ENCODE data around the gene SLC39A2. TPM values are rescaled to one million over a fixed set of nuclear protein-coding genes. Genes with fewer than 3 reads are reported as not detected.
"Not testable (repeated sequence)": the region's sequence is repeated elsewhere in the genome, so short reads cannot be mapped to it uniquely, and the experiment has no call there.

The SLC39A2 gene
- total RNA-seq, 2 experiments from 2014 or later = 0.25 to 0.37 TPM

DNA sequence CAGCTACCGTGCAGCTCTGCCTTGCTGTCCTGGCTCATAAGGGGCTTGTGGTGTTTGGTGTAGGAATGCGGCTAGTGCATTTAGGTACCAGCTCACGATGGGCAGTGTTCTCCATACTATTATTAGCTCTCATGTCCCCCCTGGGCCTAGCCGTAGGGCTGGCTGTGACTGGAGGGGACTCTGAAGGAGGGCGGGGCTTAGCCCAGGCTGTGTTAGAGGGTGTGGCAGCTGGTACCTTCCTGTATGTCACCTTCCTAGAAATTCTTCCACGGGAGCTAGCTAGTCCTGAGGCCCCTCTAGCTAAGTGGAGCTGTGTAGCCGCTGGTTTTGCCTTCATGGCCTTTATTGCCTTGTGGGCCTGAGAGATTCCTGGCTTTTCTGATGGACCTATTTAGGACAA lies 2.1 kb downstream of the SLC39A2 start:
- ChIA-PET POLR2A (no interaction called here), CTCF (interaction anchor here (0.9 to 1.8 kb wide), 5 partner anchors 9 to 92 kb away, joined by 3 to 5 read pairs (median 3); no protein-coding TSS in a partner anchor)
- Mint-ChIP-seq H3K4me1 (peaks cover 14% of the 10 kb centered on the region), H3K27ac (no peak overlapping the region), H3K36me3 (ENCODE audit: low read depth) (peaks cover 9% of the 10 kb centered on the region), H3K4me3 (no peak overlapping the region), H3K9me3 (no peaks in the 10 kb centered on the region), H3K27me3 (no peaks in the 10 kb centered on the region)
- no peak for DNase-seq

- Mint-ChIP-seq H3K36me3 (ENCODE audit: low read depth) (no peaks in the 10 kb centered on the region), H3K9me3 (no peaks in the 10 kb centered on the region), H3K4me1 (no peaks in the 10 kb centered on the region), H3K27ac (no peak overlapping the region), H3K27me3 (no peaks in the 10 kb centered on the region), H3K4me3 (no peak overlapping the region)
- ChIA-PET CTCF (interaction anchor here (1.1 to 1.8 kb wide), 2 partner anchors 11 to 13 kb away, joined by 3 read pairs; no protein-coding TSS in a partner anchor), POLR2A (no interaction called here)
- DNase-seq = no peak
Measured at GRCh38 chr14:21003788-21004346, 4.8 kb downstream of the SLC39A2 start.

DNA sequence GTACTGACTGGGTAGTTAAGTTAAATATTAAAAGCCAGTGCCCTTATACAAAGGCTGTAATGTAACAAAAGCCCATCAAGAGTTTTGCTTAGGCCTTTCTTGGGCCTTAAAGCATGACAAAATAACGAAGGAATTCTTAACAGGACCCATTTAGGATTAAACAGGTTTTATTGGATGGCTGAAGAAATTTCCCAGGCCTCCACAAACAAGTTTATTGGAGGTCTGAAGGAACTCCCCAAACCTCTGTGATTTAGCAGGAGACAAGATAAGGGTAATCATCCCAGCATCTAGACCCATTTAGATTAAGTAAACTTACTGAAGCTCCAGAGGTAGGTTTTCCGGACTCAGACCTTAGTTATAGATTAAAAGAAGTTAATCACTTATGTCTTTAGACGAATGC lies 10.6 kb downstream of the SLC39A2 start:
- POLR2A ChIA-PET; H3K4me1 Mint-ChIP-seq; H3K9me3 Mint-ChIP-seq; H3K4me3 Mint-ChIP-seq; DNase-seq; H3K36me3 Mint-ChIP-seq (ENCODE audit: low read depth); H3K27ac Mint-ChIP-seq: not testable (repeated sequence)
- peaks cover 21% of the 10 kb centered on the region for H3K27me3 Mint-ChIP-seq
- CTCF ChIA-PET = interaction anchor here (1.0 to 1.8 kb wide), 3 partner anchors 12 to 94 kb away, joined by 3 to 4 read pairs (median 3); no protein-coding TSS in a partner anchor

GRCh38 chr14:21011136-21011535 lies 12.0 kb downstream of the SLC39A2 start:
- no peaks in the 10 kb centered on the region for H3K9me3 Mint-ChIP-seq
- POLR2A ChIA-PET = no interaction called here

GRCh38 chr14:21014761-21015190 lies 15.7 kb downstream of the SLC39A2 start:
- Mint-ChIP-seq H3K27ac (no peak overlapping the region), H3K27me3 (peaks cover 21% of the 10 kb centered on the region), H3K4me3 (no peak overlapping the region), H3K36me3 (ENCODE audit: low read depth) (peaks cover 3% of the 10 kb centered on the region), H3K9me3 (no peaks in the 10 kb centered on the region), H3K4me1 (no peaks in the 10 kb centered on the region)
- ChIA-PET POLR2A (interaction anchor here (0.8 kb wide), 1 partner anchor 89 kb away, joined by 3 read pairs; no protein-coding TSS in a partner anchor), CTCF (interaction anchor here (0.6 to 8.5 kb wide), 36 partner anchors 8 to 505 kb away, joined by 3 to 92 read pairs (median 5); partner anchors contain the start of genes ARHGEF40, RNASE13, RNASE8 and SLC39A2)
- peak; percentile 83 for DNase-seq

More at GRCh38 chr14:21011136-21011535, 12.0 kb downstream of the SLC39A2 start:
- CTCF ChIA-PET = interaction anchor here (1.1 to 8.5 kb wide), 3 partner anchors 14 to 91 kb away, joined by 3 to 92 read pairs (median 11); partner anchors contain the start of gene TMEM253
- H3K4me3 Mint-ChIP-seq = no peak overlapping the region
- H3K36me3 Mint-ChIP-seq (ENCODE audit: low read depth) = no peaks in the 10 kb centered on the region
- DNase-seq = no peak
- H3K4me1 Mint-ChIP-seq = no peaks in the 10 kb centered on the region
- no peak overlapping the region for H3K27ac Mint-ChIP-seq
- peaks cover 21% of the 10 kb centered on the region for H3K27me3 Mint-ChIP-seq

DNA sequence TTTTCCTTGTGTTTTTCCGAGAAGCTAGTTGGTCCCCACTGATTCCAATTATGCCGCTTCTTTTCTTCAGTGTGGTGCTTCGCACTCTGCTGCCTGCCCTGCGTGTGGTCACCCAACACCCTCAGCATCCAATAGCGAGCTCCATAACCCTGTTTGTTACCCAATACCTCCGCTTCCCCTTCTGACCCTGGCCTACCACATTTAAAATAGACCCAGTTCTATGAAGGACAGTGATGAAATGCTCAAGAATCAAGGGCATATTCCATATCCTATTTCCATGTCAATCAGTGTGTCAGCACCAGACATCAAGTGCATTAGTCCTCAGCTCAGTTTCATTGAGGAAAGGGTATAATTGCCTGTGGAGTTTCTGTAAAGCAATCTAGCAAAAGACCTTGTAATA lies 16.2 kb downstream of the SLC39A2 start:
- H3K4me3 Mint-ChIP-seq = no peak overlapping the region
- H3K27ac Mint-ChIP-seq = no peak overlapping the region
- H3K36me3 Mint-ChIP-seq (ENCODE audit: low read depth) = peaks cover 3% of the 10 kb centered on the region
- H3K27me3 Mint-ChIP-seq = peaks cover 21% of the 10 kb centered on the region
- no peaks in the 10 kb centered on the region for H3K4me1 Mint-ChIP-seq
- POLR2A ChIA-PET = no interaction called here
- DNase-seq = no peak
- CTCF ChIA-PET = interaction anchor here (0.6 to 8.5 kb wide), 31 partner anchors 8 to 505 kb away, joined by 3 to 92 read pairs (median 5); partner anchors contain the start of genes ARHGEF40, RNASE13, RNASE8 and SLC39A2
- H3K9me3 Mint-ChIP-seq = no peaks in the 10 kb centered on the region

DNA sequence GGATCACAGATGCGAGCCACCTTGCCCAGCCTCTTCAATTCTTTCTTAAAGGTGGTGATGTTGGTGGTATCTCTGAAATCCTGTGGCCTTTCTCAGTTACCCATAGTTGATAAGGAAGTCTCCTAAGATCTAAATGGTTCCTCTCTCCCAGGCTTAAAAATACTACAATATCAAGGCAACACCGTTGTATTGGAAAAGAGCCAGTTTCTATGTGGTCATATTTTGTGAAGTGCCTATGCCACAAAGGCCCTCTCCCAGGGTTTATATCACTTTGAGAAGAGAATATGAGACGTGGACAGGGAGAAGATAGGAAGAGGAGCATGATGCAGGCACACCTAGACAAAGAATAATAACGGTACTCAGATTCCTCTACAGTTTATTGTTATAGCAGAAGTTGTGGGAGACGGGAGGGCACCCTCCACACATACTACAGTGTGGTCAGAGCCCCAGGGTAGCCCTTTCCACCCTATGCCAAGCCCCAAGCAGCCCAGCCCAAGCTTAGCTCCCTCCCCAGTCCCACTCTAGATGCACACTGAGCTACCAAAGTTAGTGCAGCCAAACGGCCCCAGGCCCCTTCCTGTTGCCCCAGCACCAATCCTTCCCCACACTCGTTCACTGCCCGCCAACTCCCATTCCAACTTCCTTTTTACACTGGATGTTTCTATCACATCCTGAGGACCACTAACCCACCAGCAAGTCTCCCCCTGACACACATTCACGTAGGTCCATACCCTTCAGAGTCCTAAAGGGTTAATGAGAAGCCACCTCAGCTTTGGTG lies 17.5 kb downstream of the SLC39A2 start:
- Mint-ChIP-seq H3K4me3 (no peak overlapping the region), H3K36me3 (ENCODE audit: low read depth) (peaks cover 3% of the 10 kb centered on the region), H3K27me3 (peaks cover 18% of the 10 kb centered on the region), H3K4me1 (no peaks in the 10 kb centered on the region), H3K27ac (no peak overlapping the region), H3K9me3 (no peaks in the 10 kb centered on the region)
- POLR2A ChIA-PET = no interaction called here
- DNase-seq = no peak
- CTCF ChIA-PET = interaction anchor here (0.8 to 8.5 kb wide), 8 partner anchors 10 to 86 kb away, joined by 3 to 92 read pairs (median 5); partner anchors contain the start of gene TMEM253

GRCh38 chr14:21017528-21018245 lies 18.6 kb downstream of the SLC39A2 start:
- no peaks in the 10 kb centered on the region for H3K4me1 Mint-ChIP-seq
- POLR2A ChIA-PET = no interaction called here
- CTCF ChIA-PET = interaction anchor here (0.6 to 8.5 kb wide), 10 partner anchors 13 to 85 kb away, joined by 3 to 92 read pairs (median 3); partner anchors contain the start of genes RNASE13 and TMEM253

DNA sequence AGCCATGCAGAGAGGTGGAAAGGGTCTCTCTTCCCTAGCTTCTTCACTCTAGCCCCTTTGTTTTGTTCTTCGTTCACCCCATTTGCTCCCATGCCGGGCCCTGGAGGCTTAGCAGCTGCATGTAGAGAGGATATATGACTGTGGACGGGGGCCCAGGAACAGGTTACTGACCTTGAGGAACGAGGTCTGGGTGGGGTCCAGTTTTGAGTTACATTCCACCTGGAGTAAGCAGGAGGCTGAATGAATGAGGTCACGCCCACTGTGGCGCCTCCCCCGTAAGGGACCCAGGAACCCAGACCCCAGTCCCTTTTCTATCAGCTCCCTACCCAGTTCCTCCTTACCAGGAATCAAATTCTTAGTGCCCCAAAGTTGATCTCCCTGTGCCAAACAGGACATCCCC lies 19.2 kb downstream of the SLC39A2 start:
- H3K4me1 Mint-ChIP-seq = no peaks in the 10 kb centered on the region
- ChIA-PET CTCF (interaction anchor here (0.6 to 8.5 kb wide), 5 partner anchors 16 to 84 kb away, joined by 3 to 92 read pairs (median 3); partner anchors contain the start of genes RNASE13 and TMEM253), POLR2A (no interaction called here)
- H3K27ac Mint-ChIP-seq = no peak overlapping the region
- no peak overlapping the region for H3K4me3 Mint-ChIP-seq
- no peak for DNase-seq
- H3K9me3 Mint-ChIP-seq = no peaks in the 10 kb centered on the region
- peaks cover 3% of the 10 kb centered on the region for H3K36me3 Mint-ChIP-seq (ENCODE audit: low read depth)
- H3K27me3 Mint-ChIP-seq = peaks cover 15% of the 10 kb centered on the region

More at GRCh38 chr14:21017528-21018245, 18.6 kb downstream of the SLC39A2 start:
- peaks cover 3% of the 10 kb centered on the region for H3K36me3 Mint-ChIP-seq (ENCODE audit: low read depth)
- no peak overlapping the region for H3K27ac Mint-ChIP-seq
- H3K9me3 Mint-ChIP-seq = no peaks in the 10 kb centered on the region
- DNase-seq = no peak
- peaks cover 14% of the 10 kb centered on the region for H3K27me3 Mint-ChIP-seq
- H3K4me3 Mint-ChIP-seq = no peak overlapping the region

DNA sequence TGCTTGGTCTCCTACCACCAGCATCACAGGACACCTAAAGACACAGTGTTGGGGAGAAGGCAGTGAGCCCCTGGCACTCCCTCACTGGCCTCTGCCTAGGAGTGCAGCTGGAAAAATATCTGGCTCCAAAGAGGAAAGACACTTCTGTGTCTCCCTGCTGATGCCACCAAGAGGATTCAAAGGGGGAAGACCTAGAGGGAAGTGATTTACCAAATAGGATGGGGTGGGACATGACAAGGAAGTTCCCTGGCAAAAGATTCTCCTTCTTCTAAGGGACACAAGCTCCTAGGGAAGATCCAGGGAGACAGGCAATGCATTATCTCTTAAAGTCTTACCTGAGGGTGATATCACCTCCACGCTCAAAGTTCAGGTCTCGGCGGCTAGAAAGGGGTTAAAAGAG lies 19.7 kb downstream of the SLC39A2 start:
- ChIA-PET POLR2A (no interaction called here), CTCF (interaction anchor here (0.8 to 8.5 kb wide), 6 partner anchors 16 to 84 kb away, joined by 3 to 92 read pairs (median 3); partner anchors contain the start of genes RNASE13, SLC39A2 and TMEM253)
- peaks cover 16% of the 10 kb centered on the region for H3K27me3 Mint-ChIP-seq
- DNase-seq = no peak
- H3K9me3 Mint-ChIP-seq = no peaks in the 10 kb centered on the region
- peaks cover 3% of the 10 kb centered on the region for H3K4me1 Mint-ChIP-seq
- H3K4me3 Mint-ChIP-seq = no peak overlapping the region
- H3K36me3 Mint-ChIP-seq (ENCODE audit: low read depth) = peaks cover 3% of the 10 kb centered on the region
- no peak overlapping the region for H3K27ac Mint-ChIP-seq

DNA sequence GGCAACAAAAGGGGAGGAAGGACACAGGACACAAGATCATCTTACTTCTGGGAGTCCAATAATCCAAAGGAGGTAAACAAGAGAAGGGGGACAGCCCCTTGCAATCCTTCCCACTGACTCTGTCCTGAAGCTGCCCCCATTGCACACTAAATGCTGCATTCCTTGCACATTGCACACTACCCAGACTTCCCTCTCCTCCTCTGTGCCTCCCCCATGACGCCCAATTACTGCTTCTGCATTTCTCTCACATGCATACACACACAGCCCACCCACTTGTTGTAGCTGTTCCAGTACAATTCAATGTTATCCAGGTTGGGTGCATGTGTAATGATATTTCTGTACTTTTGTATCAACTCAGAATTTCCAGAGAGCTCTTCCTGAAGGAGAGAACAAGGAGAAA lies 20.3 kb downstream of the SLC39A2 start:
- Mint-ChIP-seq H3K4me3 (no peak overlapping the region), H3K27ac (no peak overlapping the region), H3K9me3 (no peaks in the 10 kb centered on the region), H3K4me1 (peaks cover 9% of the 10 kb centered on the region), H3K27me3 (peaks cover 20% of the 10 kb centered on the region), H3K36me3 (ENCODE audit: low read depth) (peaks cover 3% of the 10 kb centered on the region)
- CTCF ChIA-PET = interaction anchor here (0.7 to 5.0 kb wide), 4 partner anchors 21 to 85 kb away, joined by 3 to 17 read pairs (median 3); partner anchors contain the start of genes SLC39A2 and ZNF219
- DNase-seq = no peak
- POLR2A ChIA-PET = no interaction called here

DNA sequence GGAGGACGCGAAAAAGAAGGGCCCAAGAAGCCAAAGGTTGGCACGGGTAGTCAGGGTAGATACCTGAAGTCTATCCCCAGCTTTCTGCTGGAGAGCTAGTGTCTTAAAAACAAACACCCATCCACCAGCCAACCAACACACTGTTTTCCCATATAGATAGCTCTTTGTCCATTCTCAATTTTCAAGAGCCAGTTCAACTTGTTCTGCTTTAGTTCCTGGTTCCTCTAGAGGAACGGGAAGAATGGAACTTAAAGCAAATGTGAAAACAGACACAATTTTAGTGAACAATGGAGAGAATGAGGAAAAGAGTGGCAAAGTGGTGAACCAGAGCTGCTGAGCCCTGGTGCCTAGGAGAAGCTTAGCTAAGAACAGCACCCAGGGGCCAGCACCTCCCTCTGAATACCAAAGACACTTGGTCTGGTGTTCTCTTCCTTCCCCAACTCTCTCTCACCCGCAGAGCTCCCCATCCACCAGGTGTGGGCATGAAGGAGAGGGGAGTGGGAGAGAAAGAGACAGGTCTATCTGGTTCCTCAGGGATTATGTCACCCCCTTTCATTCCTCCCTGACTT lies 22.0 kb downstream of the SLC39A2 start:
- no peak overlapping the region for H3K27ac Mint-ChIP-seq
- H3K4me1 Mint-ChIP-seq = peaks cover 14% of the 10 kb centered on the region
- DNase-seq = no peak
- ChIA-PET CTCF (interaction anchor here (0.7 to 5.0 kb wide), 5 partner anchors 50 to 357 kb away, joined by 3 to 17 read pairs (median 4); no protein-coding TSS in a partner anchor), POLR2A (no interaction called here)
- H3K9me3 Mint-ChIP-seq = no peaks in the 10 kb centered on the region
- peaks cover 3% of the 10 kb centered on the region for H3K36me3 Mint-ChIP-seq (ENCODE audit: low read depth)
- H3K4me3 Mint-ChIP-seq = no peak overlapping the region
- peaks cover 22% of the 10 kb centered on the region for H3K27me3 Mint-ChIP-seq
